Neural cell (in vitro differentiated cells): ENCODE data around the gene SLAMF9.

Experiments used
- EP300 ChIP-seq: fragments of 450-650 bp; conservative IDR thresholded peaks from 2 replicates; pipeline ENCODE4 v1.6.1; 2014; ENCODE audit warnings: antibody characterized with exemption, mild to moderate bottlenecking, moderate library complexity; ENCODE audit not compliant: poor library complexity, severe bottlenecking
- EZH2 ChIP-seq: fragments of 200-600, 300-800 bp; shearing (Covaris generic), sonication (generic); IDR thresholded peaks from 2 replicates; pipeline ENCODE4 v1.6.1; 2014; ENCODE audit warnings: antibody characterized with exemption, low read length, borderline replicate concordance, mild to moderate bottlenecking; ENCODE audit not compliant: insufficient read depth, poor library complexity, severe bottlenecking
- MXI1 ChIP-seq: fragments of 450-650 bp; conservative IDR thresholded peaks from 2 replicates; pipeline ENCODE4 v1.6.1; 2014; ENCODE audit warnings: antibody characterized with exemption, mild to moderate bottlenecking; ENCODE audit not compliant: poor library complexity, severe bottlenecking
- POLR2AphosphoS5 ChIP-seq: IDR thresholded peaks from 2 replicates; pipeline ENCODE4 v1.6.1; 2012
- RAD21 ChIP-seq: fragments of 450-650 bp; conservative IDR thresholded peaks from 2 replicates; pipeline ENCODE4 v1.6.1; 2014; ENCODE audit warnings: antibody characterized with exemption, mild to moderate bottlenecking, moderate library complexity
- TF ChIP-seq, protein P1 (sequence below): fragments of 450-650 bp; IDR thresholded peaks from 2 replicates; pipeline ENCODE4 v1.5.1; 2014; ENCODE audit warnings: antibody characterized with exemption, mild to moderate bottlenecking, moderate library complexity; ENCODE audit not compliant: poor library complexity, severe bottlenecking
- TF ChIP-seq, protein P2 (sequence below): IDR thresholded peaks from 2 replicates; pipeline ENCODE4 v1.6.1; 2012; ENCODE audit warnings: borderline replicate concordance

DNA sequence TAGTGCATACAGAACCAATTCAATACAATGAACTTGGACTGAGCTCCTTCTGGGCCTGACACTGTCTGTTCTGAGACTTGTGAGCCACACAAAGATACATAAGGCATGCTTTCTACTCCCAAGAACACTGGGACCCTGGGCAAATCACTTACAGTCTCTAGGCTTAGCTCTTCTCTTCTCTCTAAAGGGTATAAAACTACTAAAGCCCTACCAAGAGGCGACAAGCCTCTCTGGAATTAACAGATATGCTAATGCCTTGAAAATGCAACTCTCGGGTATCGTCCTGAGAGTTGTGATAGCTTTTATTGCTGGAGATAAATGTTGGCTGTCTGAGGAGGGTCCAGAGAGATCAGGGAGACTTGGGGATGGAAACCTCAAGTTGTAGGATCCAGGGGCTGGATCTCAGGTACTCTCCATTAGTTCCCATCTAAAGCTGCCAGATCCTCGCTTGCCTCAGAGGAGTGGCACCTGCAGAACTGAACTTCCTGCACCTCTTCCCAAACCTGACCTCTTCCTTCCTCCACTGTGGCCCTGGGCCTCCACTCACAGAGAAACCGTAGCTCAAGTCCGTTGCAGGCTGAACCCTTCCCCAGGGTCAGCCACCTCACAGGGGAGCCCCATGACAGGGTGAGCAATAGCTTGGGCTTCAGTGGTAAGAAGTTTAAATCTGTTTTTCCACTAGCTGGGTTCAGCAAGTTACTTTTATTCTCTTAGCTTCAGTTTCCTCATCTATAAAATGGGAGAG, 42.5 kb downstream of the SLAMF9 start:
- TF ChIP-seq EZH2 (no peak), POLR2AphosphoS5 (no peak), RAD21 (no peak), EP300 (no peak), MXI1 (no peak)
- TF ChIP-seq, protein P1, sequence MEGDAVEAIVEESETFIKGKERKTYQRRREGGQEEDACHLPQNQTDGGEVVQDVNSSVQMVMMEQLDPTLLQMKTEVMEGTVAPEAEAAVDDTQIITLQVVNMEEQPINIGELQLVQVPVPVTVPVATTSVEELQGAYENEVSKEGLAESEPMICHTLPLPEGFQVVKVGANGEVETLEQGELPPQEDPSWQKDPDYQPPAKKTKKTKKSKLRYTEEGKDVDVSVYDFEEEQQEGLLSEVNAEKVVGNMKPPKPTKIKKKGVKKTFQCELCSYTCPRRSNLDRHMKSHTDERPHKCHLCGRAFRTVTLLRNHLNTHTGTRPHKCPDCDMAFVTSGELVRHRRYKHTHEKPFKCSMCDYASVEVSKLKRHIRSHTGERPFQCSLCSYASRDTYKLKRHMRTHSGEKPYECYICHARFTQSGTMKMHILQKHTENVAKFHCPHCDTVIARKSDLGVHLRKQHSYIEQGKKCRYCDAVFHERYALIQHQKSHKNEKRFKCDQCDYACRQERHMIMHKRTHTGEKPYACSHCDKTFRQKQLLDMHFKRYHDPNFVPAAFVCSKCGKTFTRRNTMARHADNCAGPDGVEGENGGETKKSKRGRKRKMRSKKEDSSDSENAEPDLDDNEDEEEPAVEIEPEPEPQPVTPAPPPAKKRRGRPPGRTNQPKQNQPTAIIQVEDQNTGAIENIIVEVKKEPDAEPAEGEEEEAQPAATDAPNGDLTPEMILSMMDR, result no peak
- TF ChIP-seq, protein P2, sequence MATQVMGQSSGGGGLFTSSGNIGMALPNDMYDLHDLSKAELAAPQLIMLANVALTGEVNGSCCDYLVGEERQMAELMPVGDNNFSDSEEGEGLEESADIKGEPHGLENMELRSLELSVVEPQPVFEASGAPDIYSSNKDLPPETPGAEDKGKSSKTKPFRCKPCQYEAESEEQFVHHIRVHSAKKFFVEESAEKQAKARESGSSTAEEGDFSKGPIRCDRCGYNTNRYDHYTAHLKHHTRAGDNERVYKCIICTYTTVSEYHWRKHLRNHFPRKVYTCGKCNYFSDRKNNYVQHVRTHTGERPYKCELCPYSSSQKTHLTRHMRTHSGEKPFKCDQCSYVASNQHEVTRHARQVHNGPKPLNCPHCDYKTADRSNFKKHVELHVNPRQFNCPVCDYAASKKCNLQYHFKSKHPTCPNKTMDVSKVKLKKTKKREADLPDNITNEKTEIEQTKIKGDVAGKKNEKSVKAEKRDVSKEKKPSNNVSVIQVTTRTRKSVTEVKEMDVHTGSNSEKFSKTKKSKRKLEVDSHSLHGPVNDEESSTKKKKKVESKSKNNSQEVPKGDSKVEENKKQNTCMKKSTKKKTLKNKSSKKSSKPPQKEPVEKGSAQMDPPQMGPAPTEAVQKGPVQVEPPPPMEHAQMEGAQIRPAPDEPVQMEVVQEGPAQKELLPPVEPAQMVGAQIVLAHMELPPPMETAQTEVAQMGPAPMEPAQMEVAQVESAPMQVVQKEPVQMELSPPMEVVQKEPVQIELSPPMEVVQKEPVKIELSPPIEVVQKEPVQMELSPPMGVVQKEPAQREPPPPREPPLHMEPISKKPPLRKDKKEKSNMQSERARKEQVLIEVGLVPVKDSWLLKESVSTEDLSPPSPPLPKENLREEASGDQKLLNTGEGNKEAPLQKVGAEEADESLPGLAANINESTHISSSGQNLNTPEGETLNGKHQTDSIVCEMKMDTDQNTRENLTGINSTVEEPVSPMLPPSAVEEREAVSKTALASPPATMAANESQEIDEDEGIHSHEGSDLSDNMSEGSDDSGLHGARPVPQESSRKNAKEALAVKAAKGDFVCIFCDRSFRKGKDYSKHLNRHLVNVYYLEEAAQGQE, result no peak
